Measurements from ENCODE around the gene DISC1.
A peak's percentile ranks its signal among the peaks of the same experiment; 100 is the strongest.
"Not testable (repeated sequence)": the region's sequence is repeated elsewhere in the genome, so short reads cannot be mapped to it uniquely, and the experiment has no call there.

DISC1 gene

DNA sequence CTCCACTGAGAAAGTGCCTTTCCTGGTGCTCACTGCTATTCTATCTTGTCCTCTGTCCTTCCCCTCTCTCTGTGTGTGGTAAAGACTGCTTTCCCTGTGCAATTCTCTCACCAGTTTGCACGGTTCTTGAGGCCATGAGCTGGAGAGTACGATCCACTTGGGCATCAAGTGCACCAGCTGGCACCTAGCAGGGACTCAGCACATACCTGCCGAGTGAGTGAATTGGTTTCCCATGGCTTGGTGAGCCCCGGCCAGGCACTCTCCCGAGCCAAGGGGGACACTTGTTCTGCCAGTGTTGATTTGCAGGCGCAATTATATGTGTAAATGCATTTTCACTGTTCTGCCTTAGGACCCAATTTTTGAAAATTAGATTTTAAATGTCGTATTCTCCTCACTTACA lies 313.5 kb downstream of the DISC1 start:
- no peak for DNase-seq

DNA sequence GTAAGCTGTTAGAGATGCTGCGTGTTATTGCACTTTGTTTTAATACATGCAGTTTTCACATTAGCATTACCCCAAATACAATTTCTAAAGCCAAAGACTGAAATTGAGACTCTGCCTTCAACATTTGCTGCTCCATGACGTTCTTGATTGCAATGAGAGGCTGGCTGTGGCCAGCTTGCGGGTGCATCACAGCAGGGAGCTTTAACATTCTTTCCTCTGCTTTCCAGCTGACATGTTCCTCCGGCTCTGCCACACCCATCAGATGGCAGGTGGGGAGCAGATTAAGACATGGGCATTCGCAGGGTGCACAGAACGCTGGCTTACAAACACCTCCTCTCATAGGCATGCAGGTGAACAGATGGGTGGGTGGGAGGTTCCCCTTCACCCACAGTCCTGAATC lies 314.1 kb downstream of the DISC1 start:
- no peak for DNase-seq

DNA sequence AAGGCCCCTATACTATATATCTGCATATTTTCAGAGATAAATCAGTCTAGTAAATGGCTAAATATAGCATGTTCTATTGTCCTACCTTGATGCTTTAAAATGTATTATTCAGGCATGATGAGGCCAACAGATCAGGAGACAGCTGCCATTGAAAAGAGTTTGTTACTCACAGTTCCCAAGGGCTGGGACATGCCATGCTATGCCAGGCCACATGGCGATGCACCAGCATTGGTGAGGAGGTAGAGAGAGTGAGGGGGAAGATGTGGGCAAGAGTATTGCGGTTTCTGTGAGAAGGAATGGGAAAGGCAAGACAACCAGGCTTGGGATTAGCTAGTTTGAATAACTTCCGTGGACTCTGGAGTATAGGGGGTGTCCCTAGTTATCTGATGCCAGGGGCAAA lies 316.5 kb downstream of the DISC1 start:
- DNase-seq: no peak

DNA sequence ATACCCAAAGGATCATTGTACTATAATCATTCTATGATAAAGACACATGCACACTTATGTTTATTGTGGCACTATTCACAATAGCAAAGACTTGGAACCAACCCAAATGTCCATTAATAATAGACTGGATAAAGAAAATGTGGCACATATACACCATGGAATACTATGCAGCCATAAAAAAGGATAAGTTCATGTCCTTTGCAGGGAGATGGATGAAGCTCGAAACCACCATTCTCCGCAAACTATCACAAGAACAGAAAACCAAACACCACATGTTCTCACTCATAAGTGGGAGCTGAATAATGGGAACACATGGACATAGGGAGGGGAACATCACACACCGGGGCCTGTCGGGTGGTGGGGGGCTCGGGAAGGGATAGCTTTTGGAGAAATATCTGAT lies 321.5 kb downstream of the DISC1 start:
- DNase-seq: not testable (repeated sequence)

DNA sequence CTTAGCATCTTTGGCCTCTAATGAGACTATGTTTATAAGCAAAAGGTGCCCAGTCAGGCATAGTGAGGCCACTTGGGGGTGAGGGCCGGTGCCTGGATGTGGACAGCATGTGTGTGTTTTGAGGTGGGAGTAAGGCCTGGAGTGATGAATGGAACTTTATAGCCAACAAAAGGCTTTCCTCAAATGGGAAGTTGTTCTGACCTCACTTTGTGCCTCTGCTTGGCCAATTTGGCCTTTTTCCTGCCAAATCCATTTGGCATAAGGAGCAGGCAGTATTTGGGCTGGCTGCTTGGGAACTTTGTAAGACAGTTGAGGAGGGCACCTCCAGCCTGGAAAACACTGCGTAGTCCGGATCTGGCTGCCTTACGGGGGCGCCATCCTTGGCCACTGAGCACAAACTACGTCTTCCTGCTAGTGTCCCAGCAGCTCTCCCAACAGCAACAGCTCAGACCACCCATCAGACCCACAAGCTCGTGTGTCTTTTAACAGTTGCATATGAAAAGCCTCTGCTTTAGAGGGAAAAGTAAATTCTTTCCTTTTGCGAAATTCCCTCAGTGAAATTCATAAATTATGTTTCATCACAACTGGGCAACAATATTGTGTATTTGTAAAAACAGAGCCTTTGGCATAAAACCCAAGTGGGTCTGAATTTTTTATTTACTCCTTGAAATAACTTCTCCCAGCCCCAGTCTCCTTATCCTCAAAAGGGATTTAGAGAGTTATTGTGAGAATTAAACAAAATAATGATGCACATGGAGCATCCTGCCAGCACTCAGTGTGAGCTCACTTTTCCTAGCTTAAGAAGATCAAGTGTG lies 322.9 kb downstream of the DISC1 start:
- DNase-seq: no peak

DNA sequence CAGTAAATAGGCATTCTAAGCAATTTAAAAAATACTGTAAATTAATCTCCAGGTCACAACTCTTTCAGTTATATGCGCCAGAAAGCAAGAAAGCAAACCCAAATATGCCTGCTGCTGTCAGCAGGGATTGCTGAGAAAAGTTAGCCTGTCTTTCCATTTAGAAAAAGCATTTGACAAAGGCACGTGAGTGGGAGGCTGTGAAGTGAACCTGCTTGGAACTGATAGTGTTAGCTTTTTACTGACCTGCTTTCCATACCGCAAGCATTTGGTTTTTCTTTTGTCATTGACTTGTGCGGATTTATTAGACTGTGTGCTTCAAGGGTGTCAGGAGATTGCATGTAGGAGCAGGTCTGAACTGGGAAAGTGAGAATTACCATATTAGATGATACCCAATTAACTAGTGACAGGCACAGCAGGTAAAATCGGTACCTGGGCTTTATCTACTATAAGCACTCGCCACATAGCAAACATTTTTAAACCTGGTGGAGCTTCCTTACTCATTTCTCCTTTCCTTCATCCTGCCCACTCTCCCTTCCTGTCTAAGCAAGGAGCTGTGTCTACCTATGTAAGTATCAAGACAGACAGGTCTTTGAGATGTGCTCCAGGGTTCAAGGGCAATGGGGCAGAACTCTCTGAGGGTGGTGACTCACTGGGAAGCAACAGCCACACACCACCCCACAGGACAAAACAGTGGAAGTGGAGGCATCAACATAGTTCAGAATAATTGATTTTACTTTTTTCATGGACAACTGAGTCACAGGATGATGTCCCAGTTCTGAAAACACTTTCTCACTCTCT lies 323.9 kb downstream of the DISC1 start:
- DNase-seq: no peak

DNA sequence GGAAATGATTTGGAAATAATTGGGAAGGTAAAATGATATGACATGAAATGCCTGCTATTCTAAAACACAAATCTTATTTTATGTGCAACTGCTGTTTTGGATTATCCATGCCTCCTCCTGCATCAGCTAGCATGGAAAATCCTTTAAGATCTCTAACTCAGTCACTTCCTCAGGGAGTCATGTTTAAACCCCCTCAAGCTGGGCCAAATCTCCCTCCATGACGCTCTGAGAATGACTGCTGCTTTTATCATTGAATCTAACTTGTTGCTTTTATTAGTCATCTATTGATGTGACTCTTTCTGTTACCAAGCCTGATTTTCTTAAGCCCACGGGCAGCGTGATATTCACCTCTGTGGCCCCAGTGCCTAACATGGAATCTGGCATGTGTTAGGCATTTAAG lies 324.8 kb downstream of the DISC1 start:
- DNase-seq: peak; percentile 74

DNA sequence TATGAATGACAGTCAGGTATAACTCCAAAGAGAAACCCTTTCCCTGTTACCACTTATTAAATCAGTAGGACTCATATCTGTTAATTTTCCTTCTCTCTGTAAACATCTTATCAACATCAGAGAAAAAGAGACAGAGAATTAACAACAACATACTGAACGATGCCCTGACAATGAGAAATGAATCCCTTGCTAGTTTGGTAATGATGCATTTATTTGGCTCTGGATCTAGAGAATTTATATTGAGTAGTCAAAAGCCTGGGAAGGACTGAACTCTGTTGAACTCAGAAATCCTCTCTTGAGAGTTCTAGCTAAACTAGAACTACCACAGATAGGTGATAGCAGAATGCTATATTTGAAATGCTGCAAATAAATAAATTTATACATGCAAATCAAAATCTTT lies 325.6 kb downstream of the DISC1 start:
- no peak for DNase-seq

DNA sequence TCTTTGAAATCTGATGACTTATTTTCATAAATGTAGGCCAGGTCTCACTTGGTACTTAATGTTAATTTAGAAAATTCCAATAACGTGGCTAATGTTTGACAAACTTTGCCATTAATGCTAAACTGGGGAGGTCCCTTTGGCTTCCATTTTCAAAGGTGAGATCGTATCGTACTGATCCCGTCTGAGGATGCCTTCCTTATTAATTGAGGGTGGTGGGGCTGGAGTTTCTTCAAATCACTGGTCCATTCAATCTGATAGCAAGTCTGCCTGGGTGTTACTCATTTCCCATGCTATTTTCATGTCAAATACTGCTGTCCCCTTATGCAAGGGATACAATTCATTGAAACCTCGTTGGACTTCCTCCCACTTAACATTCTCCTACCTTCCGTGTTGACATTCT lies 327.1 kb downstream of the DISC1 start:
- DNase-seq: no peak

DNA sequence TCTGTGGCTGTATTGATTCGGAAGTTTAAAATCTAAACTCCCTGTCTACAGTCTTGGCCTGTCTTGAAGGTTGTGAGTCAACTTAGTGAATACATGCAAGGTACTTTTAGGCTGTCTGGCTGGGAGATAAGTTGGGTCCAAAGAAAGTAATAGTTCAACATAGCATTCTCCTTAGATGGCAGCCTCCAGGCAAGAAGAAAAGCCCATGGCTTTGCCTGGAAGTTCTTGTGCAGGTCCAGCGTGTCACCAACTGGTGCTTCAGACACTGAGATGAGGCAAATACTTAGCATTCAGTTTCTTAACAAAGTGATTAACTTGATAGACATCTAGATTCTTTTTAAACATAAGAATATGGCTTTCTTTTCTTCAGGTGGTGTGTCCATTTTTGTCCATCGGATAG lies 328.2 kb downstream of the DISC1 start:
- DNase-seq: no peak

DNA sequence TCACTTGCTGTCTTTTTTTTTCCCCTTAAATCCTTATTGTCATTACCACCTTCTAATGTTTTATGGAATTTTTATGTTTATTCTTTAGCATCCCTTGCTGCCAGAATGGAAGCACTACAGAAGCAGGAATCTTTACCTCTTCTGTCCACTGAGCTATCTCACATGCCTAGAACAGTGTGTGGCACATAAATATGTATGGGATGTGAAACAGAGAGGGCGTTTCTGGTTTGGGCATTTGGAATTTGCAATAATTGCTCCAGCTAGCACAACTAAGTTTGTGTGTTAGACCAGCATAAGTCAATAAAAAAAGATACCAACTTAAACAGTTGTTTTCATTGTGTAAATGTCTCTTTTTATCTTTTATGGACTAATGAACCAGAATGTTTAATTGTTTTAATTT lies 330.8 kb downstream of the DISC1 start:
- no peak for DNase-seq

DNA sequence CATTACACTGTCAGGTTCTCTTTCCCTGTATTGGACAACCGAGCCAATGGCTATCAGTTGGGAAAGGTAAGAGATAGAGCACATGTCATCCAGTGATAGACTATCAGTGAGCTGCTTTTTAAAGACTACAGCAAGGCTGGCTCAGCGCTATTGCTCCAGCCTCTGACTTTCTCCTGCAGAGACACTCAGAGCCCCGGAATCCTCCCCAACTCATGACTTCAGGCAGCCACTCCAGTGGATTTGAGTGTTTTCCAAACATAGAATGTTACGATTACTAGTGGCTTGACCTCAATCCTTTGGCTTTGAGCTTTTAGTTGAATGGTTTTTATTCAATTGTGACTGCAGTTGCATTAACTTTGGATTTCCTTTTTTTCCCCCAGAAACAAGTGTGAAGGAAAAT lies 331.9 kb downstream of the DISC1 start:
- DNase-seq: peak; percentile 25

DNA sequence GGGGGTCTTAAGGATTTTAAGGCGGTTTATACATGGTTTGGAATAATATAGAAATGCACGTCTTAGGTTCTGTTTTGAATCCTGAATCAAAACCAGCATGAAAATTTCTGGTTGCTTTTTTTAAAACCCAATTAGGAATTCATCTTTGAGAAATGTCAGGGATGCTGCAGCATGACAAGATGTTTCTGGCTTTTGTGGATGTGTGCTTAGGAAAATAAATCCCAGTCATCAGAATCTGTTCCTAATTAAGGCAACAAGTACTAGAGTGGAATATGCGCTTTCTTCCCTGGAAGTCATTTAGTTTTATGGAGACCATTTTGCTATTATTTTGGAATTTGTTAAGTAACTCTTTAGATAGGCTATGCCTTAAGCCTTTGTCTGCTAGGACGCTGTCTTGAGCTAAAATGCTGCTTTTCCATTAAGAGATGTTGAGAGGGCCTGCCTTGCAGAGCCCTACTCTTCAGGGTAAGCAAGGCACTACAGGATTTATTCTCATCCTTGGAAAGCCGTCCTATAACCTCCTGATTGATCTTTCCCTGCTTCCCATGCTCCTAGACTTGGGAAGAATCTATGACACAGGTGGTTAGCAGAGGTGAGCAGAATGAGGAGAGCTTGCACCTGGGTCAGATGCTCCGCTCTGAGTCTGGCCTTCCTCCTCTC lies 332.8 kb downstream of the DISC1 start:
- peak; percentile 80 for DNase-seq

DNA sequence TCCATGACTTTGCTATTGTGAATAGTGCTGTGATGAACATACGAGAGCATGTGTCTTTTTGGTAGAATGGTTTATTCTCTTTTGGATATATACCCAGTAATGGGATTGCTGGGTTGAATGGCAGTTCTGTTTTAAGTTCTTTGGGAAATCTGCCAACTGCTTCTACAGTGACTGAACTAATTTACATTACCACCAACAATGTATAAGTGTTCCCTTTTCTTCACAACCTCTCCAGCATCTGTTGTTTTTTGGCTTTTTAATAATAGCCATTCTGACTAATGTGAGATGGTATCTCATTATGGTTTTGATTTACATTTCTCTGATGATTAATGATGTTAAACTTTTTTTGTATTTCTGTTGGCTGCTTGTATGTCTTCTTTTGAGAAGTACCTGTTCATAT lies 335.2 kb downstream of the DISC1 start:
- peak; percentile 37 for DNase-seq

DNA sequence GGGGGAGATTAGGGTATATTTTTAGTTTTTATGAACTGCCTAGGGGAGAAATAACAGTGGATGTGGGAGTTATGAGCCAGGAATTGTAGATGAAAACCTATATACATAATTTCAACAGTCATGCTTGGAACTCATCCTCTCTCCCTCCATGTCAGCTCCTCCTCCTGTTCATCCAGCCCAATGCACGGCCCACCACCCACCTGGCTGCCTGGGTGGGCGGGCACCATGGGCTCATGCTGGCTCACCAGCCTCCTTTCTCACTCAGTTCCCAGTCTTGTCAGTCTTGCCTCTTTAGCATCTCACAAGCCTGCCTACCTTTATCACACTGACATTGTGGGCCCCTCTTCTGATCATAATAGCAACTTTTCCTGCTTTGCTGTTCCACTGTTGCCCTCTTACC lies 336.0 kb downstream of the DISC1 start:
- DNase-seq: no peak

DNA sequence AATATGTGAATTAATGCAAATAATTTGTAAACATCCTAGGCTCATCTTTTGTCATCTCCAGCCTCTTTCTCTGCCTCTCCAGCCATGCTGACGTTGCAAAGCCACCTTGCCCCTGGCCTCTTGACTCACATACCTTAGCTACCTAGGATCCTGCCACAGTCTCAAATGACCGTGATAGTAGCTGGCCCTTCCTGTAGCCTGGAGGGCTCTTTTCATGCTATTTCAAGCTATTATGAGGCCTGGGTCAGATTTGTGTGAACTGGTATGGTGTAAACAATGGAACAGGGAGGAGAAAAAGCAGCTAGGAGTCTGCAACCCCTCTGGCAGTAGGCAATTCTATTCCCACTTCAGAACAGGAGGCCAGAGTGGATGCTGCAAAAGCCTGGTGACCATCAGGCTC lies 337.7 kb downstream of the DISC1 start:
- no peak for DNase-seq

DNA sequence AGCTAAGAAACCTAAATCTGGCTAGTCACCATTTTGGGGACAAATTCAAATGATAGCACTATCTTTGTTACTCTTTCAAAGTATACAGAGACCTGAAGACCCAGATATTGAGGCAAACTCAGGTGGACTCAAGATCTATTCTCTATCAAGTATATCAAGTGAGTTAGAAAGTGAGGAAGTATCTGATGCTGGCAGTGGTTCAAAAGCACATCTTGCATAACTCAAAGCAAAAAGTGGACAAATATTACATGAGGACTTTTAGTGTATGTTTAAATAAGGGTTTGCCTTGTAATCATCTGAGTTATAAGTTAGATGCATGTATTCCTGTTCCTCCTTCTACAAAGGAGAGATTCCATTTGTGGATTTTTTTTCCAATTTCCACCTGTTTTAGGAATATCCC lies 338.4 kb downstream of the DISC1 start:
- DNase-seq: no peak

DNA sequence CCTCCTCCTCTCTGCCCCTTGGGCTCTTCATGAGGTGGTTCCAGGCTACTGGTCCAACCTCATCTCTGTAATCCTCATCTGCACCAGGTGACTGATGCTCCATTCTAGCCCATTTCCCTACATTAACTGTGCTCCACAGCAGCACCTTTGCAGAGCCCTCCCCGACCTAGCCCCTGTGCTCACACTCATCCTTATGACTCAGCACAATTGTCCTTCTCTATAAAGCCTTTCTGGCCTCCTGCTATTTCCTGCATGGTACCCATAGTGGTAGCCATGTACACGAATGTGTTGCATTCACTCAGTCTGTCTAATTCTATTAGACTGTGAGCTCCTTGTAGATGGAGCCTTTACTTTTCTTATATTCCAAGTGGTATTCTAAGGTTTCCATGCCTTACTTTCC lies 339.0 kb downstream of the DISC1 start:
- DNase-seq: no peak

DNA sequence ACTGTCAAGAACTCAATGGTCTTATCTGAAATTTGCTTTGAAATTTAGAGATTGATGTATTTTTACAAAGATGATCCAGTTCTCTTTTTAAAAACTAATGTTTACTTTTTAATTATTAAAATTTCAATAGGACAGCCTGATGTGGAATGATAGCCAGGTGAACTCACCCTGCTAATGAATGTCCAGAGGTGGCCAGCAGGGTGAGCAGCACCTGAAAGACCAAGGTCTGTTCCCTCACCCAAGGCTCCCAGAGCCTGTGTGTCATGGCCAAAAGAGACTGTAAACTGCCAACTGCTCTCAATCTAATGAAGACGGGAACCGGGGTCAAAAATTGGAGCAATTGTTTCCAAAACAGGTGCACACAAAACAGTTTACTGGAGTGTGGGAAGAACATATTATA lies 340.4 kb downstream of the DISC1 start:
- no peak for DNase-seq

DNA sequence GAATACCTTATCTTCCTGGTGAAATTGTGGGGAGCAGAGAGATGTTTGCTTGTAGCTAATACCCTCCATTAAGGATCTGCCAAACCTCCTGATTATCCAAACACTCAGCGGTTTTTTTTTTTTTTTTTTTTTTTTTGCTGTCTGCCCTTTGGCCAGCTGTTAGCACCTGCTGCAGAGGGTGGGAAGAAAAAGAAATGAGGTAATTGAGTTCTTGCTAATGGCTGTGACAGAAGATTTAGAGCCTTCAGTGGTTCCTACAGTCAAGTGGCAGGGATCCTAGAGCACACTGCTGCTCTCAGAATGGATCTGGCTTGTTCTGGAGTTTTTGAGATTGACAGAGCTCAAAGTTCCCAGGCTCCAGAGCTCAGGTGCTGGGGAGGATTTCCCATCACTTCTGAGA lies 342.5 kb downstream of the DISC1 start:
- DNase-seq: no peak

DNA sequence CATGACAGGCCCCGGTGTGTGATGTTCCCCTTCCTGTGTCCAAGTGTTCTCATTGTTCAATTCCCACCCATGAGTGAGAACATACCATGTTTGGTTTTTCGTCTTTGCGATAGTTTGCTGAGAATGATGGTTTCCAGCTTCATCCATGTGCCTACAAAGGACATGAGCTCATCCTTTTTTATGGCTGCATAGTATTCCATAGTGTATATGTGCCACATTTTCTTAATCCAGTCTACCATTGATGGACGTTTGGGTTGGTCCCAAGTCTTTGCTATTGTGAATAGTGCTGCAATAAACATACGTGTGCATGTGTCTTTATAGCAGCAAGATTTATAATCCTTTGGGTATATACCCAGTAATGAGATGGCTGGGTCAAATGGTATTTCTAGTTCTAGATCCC lies 343.2 kb downstream of the DISC1 start:
- not testable (repeated sequence) for DNase-seq

DNA sequence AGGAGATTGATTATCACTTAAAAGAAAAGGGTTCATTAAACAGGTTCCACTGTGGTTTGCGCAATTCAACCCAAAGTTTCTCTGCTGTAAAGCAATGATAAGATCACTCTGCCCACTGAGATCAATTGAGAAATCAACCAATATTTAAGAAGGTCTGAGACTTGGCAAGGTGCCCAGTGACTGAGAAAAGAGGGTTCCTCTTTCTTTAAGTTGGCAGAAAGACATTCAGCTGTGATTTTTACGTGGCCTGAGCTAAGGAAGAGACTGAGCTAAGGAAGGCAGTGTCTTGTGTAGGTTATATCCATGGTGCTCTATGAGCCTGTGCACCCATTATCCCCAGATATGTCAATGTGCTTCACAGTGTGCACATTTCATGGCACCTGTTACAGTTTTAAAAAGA lies 344.1 kb downstream of the DISC1 start:
- DNase-seq: no peak

DNA sequence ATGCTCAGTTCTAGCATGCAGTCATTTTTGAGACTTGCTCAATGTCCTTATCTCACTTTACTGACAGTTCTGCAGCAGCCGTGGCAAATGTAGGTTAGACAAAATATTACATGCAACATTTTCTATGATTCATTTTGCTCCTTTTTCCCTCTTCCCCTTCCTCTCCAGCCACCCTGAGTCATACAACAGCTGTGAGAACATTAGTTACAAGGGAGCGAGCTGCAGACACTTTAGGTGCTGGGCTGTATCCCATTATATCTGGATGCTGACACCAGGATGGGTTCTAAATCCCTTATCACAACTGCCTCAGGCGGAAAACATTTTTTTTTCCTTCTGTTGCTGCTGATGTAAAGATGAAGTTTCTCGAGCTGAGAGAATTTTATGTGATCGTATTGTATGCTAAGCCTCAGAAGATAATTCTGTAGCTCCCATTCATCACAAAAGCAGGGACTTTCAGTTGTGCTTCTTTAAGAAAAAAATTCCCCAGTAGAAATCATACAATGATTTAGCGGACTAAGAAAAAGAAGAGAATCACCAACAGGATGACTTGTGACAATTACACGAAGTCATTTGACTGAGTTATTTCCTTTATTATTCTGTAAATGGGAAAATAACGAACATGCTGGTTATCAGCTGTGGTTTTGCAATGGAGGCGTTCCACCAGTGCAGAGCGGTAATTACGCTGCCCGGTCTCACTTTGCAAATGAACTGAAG lies 345.0 kb downstream of the DISC1 start:
- peak; percentile 62 for DNase-seq

Data from fibroblast of skin of right quadriceps (primary cell).